ENCODE results near the gene DTNA. TPM values are rescaled to one million over a fixed set of nuclear protein-coding genes. Genes with fewer than 3 reads are reported as not detected.

Gene DTNA
- total RNA-seq, 3 donors from 2014 or later (not counting 1 experiment from before 2014, with no cell fraction given) = 0.33 TPM; not detected in 2

DNA sequence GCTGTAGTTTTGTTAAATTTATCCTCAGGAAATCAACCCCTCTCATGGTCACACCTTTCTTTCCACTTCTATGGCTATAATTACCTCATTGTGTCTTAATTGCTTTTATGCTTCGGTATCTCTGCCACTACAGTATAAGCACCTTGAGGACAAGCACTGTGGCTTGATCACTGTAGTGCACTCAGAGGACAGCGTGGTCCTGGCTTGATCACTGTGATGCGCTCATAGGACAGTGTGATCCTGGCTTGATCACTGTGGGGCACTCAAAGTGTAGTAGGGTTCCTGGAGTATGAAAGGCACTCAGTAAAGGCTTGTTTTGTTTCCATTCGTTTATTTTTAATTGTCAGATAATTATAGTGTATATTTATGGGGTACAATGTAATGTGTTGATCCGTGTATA lies 44.2 kb downstream of the DTNA start:
- no peaks in the 10 kb centered on the region for H3K36me3 ChIP-seq (ENCODE audit: control insufficient read depth, insufficient read depth, low read length)
- H3K27ac Mint-ChIP-seq = no peak overlapping the region
- H3K9me3 Mint-ChIP-seq = no peaks in the 10 kb centered on the region
- no peak overlapping the region for H3K4me3 Mint-ChIP-seq
- TF ChIP-seq, protein P1, sequence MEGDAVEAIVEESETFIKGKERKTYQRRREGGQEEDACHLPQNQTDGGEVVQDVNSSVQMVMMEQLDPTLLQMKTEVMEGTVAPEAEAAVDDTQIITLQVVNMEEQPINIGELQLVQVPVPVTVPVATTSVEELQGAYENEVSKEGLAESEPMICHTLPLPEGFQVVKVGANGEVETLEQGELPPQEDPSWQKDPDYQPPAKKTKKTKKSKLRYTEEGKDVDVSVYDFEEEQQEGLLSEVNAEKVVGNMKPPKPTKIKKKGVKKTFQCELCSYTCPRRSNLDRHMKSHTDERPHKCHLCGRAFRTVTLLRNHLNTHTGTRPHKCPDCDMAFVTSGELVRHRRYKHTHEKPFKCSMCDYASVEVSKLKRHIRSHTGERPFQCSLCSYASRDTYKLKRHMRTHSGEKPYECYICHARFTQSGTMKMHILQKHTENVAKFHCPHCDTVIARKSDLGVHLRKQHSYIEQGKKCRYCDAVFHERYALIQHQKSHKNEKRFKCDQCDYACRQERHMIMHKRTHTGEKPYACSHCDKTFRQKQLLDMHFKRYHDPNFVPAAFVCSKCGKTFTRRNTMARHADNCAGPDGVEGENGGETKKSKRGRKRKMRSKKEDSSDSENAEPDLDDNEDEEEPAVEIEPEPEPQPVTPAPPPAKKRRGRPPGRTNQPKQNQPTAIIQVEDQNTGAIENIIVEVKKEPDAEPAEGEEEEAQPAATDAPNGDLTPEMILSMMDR (IDR thresholded peaks at IDR 0.05) = no peak
- no peaks in the 10 kb centered on the region for H3K9me3 ChIP-seq (ENCODE audit: control insufficient read depth, insufficient read depth, low read length)
- intact Hi-C loops (cut with micrococcal nuclease) = no loop called here
- no peaks in the 10 kb centered on the region for H3K4me1 Mint-ChIP-seq
- peaks cover 24 to 47% of the 10 kb centered on the region in 2 donors for H3K27me3 Mint-ChIP-seq (ENCODE audit: low read depth in 2 of 2)
- no peaks in the 10 kb centered on the region for H3K36me3 Mint-ChIP-seq
- ATAC-seq (no peak), DNase-seq (no peak)
- H3K4me1 ChIP-seq (ENCODE audit: control insufficient read depth, insufficient read depth, low read length) = no peaks in the 10 kb centered on the region
- 95% methylated on average over 3 of the region's 5 CpGs for WGBS (ENCODE audit: insufficient coverage)
- no peak overlapping the region for H3K27ac ChIP-seq (ENCODE audit: low read length)
- H3K4me3 ChIP-seq (ENCODE audit: low read length) = no peak overlapping the region
- peaks cover 2% of the 10 kb centered on the region for H3K27me3 ChIP-seq (ENCODE audit: control insufficient read depth, insufficient read depth, low read length)

DNA sequence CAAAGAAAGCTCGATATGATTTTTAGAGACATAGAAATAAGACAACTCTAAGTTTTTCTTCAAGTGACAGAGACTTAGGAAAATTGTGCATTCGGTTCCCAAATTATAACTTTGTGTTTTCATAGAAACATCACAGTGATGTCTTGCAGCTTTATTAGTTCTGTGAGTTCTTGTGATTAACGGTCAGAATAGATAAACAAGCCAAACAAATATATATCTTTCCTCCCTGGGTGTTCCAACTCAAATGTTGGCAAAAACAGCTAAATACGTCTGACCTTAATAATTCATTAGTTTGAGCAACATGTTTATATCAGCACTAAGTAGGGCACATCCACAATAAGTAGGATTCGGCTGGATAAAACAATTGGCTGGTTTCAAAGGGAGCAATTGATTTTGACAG lies 47.6 kb downstream of the DTNA start:
- TF ChIP-seq, protein P1 (IDR thresholded peaks at IDR 0.05) = no peak
- ATAC-seq (no peak), DNase-seq (no peak)
- no peak overlapping the region for H3K27ac ChIP-seq (ENCODE audit: low read length)
- no peaks in the 10 kb centered on the region for H3K4me1 ChIP-seq (ENCODE audit: control insufficient read depth, insufficient read depth, low read length)
- H3K9me3 ChIP-seq (ENCODE audit: control insufficient read depth, insufficient read depth, low read length) = no peaks in the 10 kb centered on the region
- Mint-ChIP-seq H3K27ac (no peak overlapping the region), H3K9me3 (no peaks in the 10 kb centered on the region), H3K4me3 (no peak overlapping the region), H3K4me1 (no peaks in the 10 kb centered on the region), H3K27me3 (ENCODE audit: low read depth in 2 of 2) (peaks cover 28 to 56% of the 10 kb centered on the region in 2 donors), H3K36me3 (no peaks in the 10 kb centered on the region)
- H3K36me3 ChIP-seq (ENCODE audit: control insufficient read depth, insufficient read depth, low read length) = no peaks in the 10 kb centered on the region
- intact Hi-C loops (cut with micrococcal nuclease) = no loop called here
- peaks cover 2% of the 10 kb centered on the region for H3K27me3 ChIP-seq (ENCODE audit: control insufficient read depth, insufficient read depth, low read length)
- WGBS (ENCODE audit: insufficient coverage) = 82% methylated on average over 5 of the region's 5 CpGs
- H3K4me3 ChIP-seq (ENCODE audit: low read length) = no peak overlapping the region

DNA sequence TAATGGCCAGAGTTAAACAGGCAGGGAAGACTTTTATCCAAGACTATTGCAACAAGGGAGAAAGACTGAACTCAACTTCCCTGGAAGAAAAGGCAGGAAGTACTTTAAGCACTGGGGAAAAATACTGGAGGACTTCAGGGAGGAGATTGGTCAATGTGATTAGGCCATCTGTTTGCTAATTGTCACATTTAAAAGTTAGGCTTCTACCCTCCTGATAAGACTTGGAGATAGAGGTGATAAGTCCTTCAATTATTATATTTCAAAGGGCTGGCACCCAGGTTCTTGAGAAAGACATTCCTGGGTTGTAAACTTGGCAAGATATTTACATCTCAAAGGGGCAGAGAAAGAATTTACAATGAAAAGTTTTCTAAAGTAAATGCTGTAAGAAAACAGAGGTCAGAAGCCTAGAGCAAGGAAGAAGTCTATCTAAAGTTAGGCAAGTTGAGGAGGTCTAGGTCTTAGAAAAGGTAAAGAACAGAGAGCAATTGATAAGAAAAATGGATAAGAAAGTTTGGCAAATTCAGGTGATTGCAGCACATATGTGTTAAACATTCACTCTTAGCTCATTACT lies 48.4 kb downstream of the DTNA start:
- ATAC-seq = no peak
- Histone ChIP-seq H3K4me3 (ENCODE audit: low read length) (no peak overlapping the region), H3K36me3 (ENCODE audit: control insufficient read depth, insufficient read depth, low read length) (no peaks in the 10 kb centered on the region), H3K4me1 (ENCODE audit: control insufficient read depth, insufficient read depth, low read length) (no peaks in the 10 kb centered on the region), H3K27ac (ENCODE audit: low read length) (no peak overlapping the region), H3K9me3 (ENCODE audit: control insufficient read depth, insufficient read depth, low read length) (no peaks in the 10 kb centered on the region), H3K27me3 (ENCODE audit: control insufficient read depth, insufficient read depth, low read length) (peaks cover 2% of the 10 kb centered on the region)
- Mint-ChIP-seq H3K27ac (no peak overlapping the region), H3K9me3 (no peaks in the 10 kb centered on the region), H3K4me3 (no peak overlapping the region), H3K4me1 (no peaks in the 10 kb centered on the region), H3K36me3 (no peaks in the 10 kb centered on the region), H3K27me3 (ENCODE audit: low read depth in 2 of 2) (peaks cover 28 to 60% of the 10 kb centered on the region in 2 donors)
- TF ChIP-seq, protein P1 (IDR thresholded peaks at IDR 0.05) = no peak
- intact Hi-C loops (cut with micrococcal nuclease) = no loop called here
- no peak for DNase-seq

DNA sequence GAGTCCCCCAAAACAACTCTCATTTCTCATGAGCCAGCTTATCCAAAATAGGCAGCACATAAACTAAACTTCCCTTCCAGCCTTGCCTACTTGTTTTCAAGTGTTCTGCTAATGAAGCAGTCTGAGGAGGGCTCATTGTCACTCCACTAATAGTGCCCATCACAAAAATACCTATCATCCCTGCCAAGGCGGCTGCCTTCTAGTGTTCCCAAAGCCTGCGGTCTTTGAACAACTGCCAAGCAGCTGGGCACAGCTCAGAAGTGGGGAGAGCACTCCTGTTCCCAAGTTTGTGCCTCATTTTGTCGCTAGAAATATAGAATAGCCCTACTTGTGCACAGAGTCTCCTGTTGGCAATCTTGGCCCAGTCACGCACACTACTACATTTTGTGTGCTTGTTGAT lies 50.3 kb downstream of the DTNA start:
- peaks cover 2% of the 10 kb centered on the region for H3K27me3 ChIP-seq (ENCODE audit: control insufficient read depth, insufficient read depth, low read length)
- H3K9me3 ChIP-seq (ENCODE audit: control insufficient read depth, insufficient read depth, low read length) = no peaks in the 10 kb centered on the region
- 69% methylated on average over 4 of the region's 4 CpGs for WGBS (ENCODE audit: insufficient coverage)
- peaks cover 19 to 60% of the 10 kb centered on the region in 2 donors for H3K27me3 Mint-ChIP-seq (ENCODE audit: low read depth in 2 of 2)
- intact Hi-C loops (cut with micrococcal nuclease) = no loop called here
- no peaks in the 10 kb centered on the region for H3K9me3 Mint-ChIP-seq
- no peaks in the 10 kb centered on the region for H3K36me3 Mint-ChIP-seq
- DNase-seq (no peak), ATAC-seq (no peak)
- H3K4me3 ChIP-seq (ENCODE audit: low read length) = no peak overlapping the region
- TF ChIP-seq, protein P1 (IDR thresholded peaks at IDR 0.05) = no peak
- H3K36me3 ChIP-seq (ENCODE audit: control insufficient read depth, insufficient read depth, low read length) = no peaks in the 10 kb centered on the region
- H3K27ac Mint-ChIP-seq = no peak overlapping the region
- no peak overlapping the region for H3K4me3 Mint-ChIP-seq
- H3K27ac ChIP-seq (ENCODE audit: low read length) = no peak overlapping the region
- no peaks in the 10 kb centered on the region for H3K4me1 Mint-ChIP-seq
- H3K4me1 ChIP-seq (ENCODE audit: control insufficient read depth, insufficient read depth, low read length) = no peaks in the 10 kb centered on the region

Data from natural killer cell (primary cell).